ENCODE results near the gene PLXDC1. TPM values are rescaled to one million over a fixed set of nuclear protein-coding genes. Genes with fewer than 3 reads are reported as not detected.

PLXDC1 gene
- total and polyA plus RNA-seq, 2 of the 8 experiments (the other 6 are each of a cell fraction or from before 2014, with no cell fraction given), result 4.1 to 14.6 TPM

DNA sequence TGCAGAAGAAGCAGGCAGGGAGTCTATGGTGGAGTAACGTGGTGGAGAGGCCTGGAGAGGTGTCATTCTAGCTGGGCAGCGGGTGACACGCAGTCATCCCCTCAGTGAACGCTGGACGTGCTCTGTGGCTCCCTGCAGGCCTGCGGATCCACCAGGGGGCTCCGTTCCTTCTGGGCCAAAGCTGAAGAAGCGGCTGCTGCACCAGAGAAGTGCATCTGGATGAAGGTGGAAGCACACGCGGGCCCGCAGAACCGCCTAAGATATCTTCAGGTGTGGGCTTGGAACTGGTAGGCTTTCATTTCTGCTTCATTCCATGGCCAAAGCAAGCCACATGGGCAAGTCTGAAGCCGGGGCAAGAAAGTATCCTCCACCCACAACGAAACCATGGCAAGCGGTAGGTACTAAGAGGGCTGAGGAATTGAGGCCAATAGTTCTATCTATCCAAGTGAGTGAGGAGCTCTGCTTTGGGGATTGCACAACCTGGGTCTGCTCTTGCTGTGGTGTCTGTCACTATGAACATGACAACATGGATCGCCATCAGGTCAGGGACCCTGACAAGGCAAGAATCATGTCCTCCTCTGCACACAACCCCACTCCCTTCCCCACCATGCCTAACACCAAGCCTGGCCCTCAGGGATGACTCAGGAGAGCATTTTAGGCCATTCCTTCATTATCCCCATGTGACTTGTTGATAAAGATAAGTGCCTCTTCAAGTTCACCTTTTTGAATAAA, 105.3 kb downstream of the PLXDC1 start (continued):
- TF ChIP-seq CEBPB (IDR thresholded peaks at IDR 0.05; ENCODE audit: low read depth, low read length) (peak; percentile 59; the same call in 1 of the 2 replicates), FOSL1 (IDR thresholded peaks at IDR 0.05; ENCODE audit: insufficient read depth, low read depth, low read length) (no peak), ZNF274 (IDR thresholded peaks at IDR 0.05; ENCODE audit: borderline replicate concordance, extremely low read depth, low read length) (no peak), SAP30 (IDR thresholded peaks at IDR 0.05; ENCODE audit: insufficient read depth, insufficient replicate concordance, low read length) (no peak)
- TF ChIP-seq, protein P1, sequence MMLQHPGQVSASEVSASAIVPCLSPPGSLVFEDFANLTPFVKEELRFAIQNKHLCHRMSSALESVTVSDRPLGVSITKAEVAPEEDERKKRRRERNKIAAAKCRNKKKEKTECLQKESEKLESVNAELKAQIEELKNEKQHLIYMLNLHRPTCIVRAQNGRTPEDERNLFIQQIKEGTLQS (IDR thresholded peaks at IDR 0.05; ENCODE audit: insufficient read depth, low read depth, low read length), result no peak
- TF ChIP-seq, protein P2, sequence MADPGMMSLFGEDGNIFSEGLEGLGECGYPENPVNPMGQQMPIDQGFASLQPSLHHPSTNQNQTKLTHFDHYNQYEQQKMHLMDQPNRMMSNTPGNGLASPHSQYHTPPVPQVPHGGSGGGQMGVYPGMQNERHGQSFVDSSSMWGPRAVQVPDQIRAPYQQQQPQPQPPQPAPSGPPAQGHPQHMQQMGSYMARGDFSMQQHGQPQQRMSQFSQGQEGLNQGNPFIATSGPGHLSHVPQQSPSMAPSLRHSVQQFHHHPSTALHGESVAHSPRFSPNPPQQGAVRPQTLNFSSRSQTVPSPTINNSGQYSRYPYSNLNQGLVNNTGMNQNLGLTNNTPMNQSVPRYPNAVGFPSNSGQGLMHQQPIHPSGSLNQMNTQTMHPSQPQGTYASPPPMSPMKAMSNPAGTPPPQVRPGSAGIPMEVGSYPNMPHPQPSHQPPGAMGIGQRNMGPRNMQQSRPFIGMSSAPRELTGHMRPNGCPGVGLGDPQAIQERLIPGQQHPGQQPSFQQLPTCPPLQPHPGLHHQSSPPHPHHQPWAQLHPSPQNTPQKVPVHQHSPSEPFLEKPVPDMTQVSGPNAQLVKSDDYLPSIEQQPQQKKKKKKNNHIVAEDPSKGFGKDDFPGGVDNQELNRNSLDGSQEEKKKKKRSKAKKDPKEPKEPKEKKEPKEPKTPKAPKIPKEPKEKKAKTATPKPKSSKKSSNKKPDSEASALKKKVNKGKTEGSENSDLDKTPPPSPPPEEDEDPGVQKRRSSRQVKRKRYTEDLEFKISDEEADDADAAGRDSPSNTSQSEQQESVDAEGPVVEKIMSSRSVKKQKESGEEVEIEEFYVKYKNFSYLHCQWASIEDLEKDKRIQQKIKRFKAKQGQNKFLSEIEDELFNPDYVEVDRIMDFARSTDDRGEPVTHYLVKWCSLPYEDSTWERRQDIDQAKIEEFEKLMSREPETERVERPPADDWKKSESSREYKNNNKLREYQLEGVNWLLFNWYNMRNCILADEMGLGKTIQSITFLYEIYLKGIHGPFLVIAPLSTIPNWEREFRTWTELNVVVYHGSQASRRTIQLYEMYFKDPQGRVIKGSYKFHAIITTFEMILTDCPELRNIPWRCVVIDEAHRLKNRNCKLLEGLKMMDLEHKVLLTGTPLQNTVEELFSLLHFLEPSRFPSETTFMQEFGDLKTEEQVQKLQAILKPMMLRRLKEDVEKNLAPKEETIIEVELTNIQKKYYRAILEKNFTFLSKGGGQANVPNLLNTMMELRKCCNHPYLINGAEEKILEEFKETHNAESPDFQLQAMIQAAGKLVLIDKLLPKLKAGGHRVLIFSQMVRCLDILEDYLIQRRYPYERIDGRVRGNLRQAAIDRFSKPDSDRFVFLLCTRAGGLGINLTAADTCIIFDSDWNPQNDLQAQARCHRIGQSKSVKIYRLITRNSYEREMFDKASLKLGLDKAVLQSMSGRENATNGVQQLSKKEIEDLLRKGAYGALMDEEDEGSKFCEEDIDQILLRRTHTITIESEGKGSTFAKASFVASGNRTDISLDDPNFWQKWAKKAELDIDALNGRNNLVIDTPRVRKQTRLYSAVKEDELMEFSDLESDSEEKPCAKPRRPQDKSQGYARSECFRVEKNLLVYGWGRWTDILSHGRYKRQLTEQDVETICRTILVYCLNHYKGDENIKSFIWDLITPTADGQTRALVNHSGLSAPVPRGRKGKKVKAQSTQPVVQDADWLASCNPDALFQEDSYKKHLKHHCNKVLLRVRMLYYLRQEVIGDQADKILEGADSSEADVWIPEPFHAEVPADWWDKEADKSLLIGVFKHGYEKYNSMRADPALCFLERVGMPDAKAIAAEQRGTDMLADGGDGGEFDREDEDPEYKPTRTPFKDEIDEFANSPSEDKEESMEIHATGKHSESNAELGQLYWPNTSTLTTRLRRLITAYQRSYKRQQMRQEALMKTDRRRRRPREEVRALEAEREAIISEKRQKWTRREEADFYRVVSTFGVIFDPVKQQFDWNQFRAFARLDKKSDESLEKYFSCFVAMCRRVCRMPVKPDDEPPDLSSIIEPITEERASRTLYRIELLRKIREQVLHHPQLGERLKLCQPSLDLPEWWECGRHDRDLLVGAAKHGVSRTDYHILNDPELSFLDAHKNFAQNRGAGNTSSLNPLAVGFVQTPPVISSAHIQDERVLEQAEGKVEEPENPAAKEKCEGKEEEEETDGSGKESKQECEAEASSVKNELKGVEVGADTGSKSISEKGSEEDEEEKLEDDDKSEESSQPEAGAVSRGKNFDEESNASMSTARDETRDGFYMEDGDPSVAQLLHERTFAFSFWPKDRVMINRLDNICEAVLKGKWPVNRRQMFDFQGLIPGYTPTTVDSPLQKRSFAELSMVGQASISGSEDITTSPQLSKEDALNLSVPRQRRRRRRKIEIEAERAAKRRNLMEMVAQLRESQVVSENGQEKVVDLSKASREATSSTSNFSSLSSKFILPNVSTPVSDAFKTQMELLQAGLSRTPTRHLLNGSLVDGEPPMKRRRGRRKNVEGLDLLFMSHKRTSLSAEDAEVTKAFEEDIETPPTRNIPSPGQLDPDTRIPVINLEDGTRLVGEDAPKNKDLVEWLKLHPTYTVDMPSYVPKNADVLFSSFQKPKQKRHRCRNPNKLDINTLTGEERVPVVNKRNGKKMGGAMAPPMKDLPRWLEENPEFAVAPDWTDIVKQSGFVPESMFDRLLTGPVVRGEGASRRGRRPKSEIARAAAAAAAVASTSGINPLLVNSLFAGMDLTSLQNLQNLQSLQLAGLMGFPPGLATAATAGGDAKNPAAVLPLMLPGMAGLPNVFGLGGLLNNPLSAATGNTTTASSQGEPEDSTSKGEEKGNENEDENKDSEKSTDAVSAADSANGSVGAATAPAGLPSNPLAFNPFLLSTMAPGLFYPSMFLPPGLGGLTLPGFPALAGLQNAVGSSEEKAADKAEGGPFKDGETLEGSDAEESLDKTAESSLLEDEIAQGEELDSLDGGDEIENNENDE (IDR thresholded peaks at IDR 0.05; ENCODE audit: insufficient replicate concordance, low read length), result no peak

Data from H1 (cell line).